LNCaP clone FGC (cell line): ENCODE results near the gene C1orf159.

ENCODE experiments used
- DNase-seq: peaks from one replicate; pipeline ENCODE4 v3.0.0-alpha.2; 2011; ENCODE audit warnings: low read depth
- H3K4me3 ChIP-seq: 2 replicates; pipeline ENCODE4 v1.5.1; 2011; ENCODE audit warnings: mild to moderate bottlenecking, low read depth, low read length, control low read depth
- CTCF ChIP-seq: IDR thresholded peaks from 2 replicates; pipeline ENCODE4 v1.5.1; 2012; ENCODE audit warnings: mild to moderate bottlenecking; ENCODE audit not compliant: control insufficient read depth, insufficient read depth; ENCODE audit errors: extremely low read depth

Gene C1orf159

GRCh38 chr1:1116701-1117468 is 996 bp upstream of the C1orf159 start:
- H3K4me3 ChIP-seq: peak overlapping the region; percentile 71
- no peak for DNase-seq
- TF ChIP-seq CTCF: no peak

GRCh38 chr1:1115136-1115785 is 628 bp downstream of the C1orf159 start:
- H3K4me3 ChIP-seq: peak overlapping the region; percentile 71
- no peak for TF ChIP-seq CTCF
- no peak for DNase-seq

GRCh38 chr1:1114431-1114830 is 1.5 kb downstream of the C1orf159 start:
- H3K4me3 ChIP-seq: peak overlapping the region; percentile 65; the same call in 1 of the 2 replicates
- no peak for DNase-seq
- TF ChIP-seq CTCF: no peak

GRCh38 chr1:1112237-1112985 is 3.5 kb downstream of the C1orf159 start:
- H3K4me3 ChIP-seq: no peak overlapping the region
- no peak for TF ChIP-seq CTCF
- DNase-seq: no peak

- no peak overlapping the region for H3K4me3 ChIP-seq
- TF ChIP-seq CTCF: no peak
- DNase-seq: no peak
Observed at GRCh38 chr1:1111516-1112236, 4.2 kb downstream of the C1orf159 start.

GRCh38 chr1:1110561-1110971 is 5.3 kb downstream of the C1orf159 start:
- TF ChIP-seq CTCF: no peak
- DNase-seq: no peak
- no peak overlapping the region for H3K4me3 ChIP-seq
